K562 (cell line): Measurements from ENCODE around the gene CCT8L2. TPM values are rescaled to one million over a fixed set of nuclear protein-coding genes. Genes with fewer than 3 reads are reported as not detected.
A peak's percentile ranks its signal among the peaks of the same experiment; 100 is the strongest.

ENCODE experiments used
- ATF3 ChIP-seq, 2 experiments: fragments of 450-650 bp in 1 of 2; sonication (generic) in 1 of 2; formaldehyde crosslinking in 1 of 2; IDR thresholded peaks in 1 of 2; conservative IDR thresholded peaks in 1 of 2; 2 replicates each; pipeline versions ENCODE4 v1.6.1 to v1.8.1; 2016 to 2023; ENCODE audit warnings: mild to moderate bottlenecking in 2 of 2, moderate library complexity in 2 of 2, inconsistent platforms in 1 of 2, missing genetic modification reagents in 1 of 2
- ATF6 ChIP-seq: sonication (generic); formaldehyde crosslinking; IDR thresholded peaks from 2 replicates; pipeline ENCODE4 v1.4.0; 2020; ENCODE audit warnings: mild to moderate bottlenecking, missing genetic modification reagents
- ATF7 ChIP-seq: fragments of 450-650 bp; IDR thresholded peaks from 2 replicates; pipeline ENCODE4 v1.7.1; 2014; ENCODE audit warnings: mild to moderate bottlenecking, moderate library complexity
- BACH1 ChIP-seq: fragments of 200-800 bp; sonication (Bioruptor generic); IDR thresholded peaks from 2 replicates; pipeline ENCODE4 v1.6.1; 2016; ENCODE audit warnings: missing genetic modification characterization, missing compliant biosample characterization
- CEBPB ChIP-seq: fragments of 450-650 bp; IDR thresholded peaks from 2 replicates; pipeline ENCODE4 v1.6.1; 2016; ENCODE audit warnings: missing genetic modification characterization, missing compliant biosample characterization
- FOXK1 ChIP-seq: sonication (generic); formaldehyde crosslinking; IDR thresholded peaks from 2 replicates; pipeline ENCODE4 v1.8.0; 2022; ENCODE audit warnings: missing genetic modification reagents, mild to moderate bottlenecking, borderline replicate concordance
- GMEB1 ChIP-seq: fragments of 250-450 bp; sonication (Bioruptor Pico); IDR thresholded peaks from 2 replicates; pipeline ENCODE4 v1.4.0; 2020; ENCODE audit warnings: mild to moderate bottlenecking
- MAX ChIP-seq: sonication (generic); formaldehyde crosslinking; IDR thresholded peaks from 2 replicates; pipeline ENCODE4 v1.9.0; 2022; ENCODE audit warnings: mild to moderate bottlenecking, missing genetic modification reagents
- PHF20 ChIP-seq: fragments of 450-650 bp; IDR thresholded peaks from 2 replicates; pipeline ENCODE4 v1.6.1; 2018; ENCODE audit not compliant: partially characterized antibody
- SMARCC2 ChIP-seq: fragments of 450-650 bp; IDR thresholded peaks from 2 replicates; pipeline ENCODE4 v1.6.1; 2017; ENCODE audit warnings: antibody characterized with exemption, moderate library complexity, mild to moderate bottlenecking, low read depth
- ZMIZ1 ChIP-seq, 2 experiments: fragments of 150-350 bp in 1 of 2; IDR thresholded peaks; 2 replicates each; pipeline ENCODE4 v1.6.1; 2012 to 2016; ENCODE audit warnings: low read depth in 2 of 2, low read length in 2 of 2, mild to moderate bottlenecking in 1 of 2, moderate library complexity in 1 of 2
- ZNF3 ChIP-seq: fragments of 250-450 bp; sonication (Bioruptor Pico); IDR thresholded peaks from 2 replicates; pipeline ENCODE4 v1.5.0; 2021; ENCODE audit warnings: mild to moderate bottlenecking, moderate library complexity
- ZNF561 ChIP-seq: fragments of 450-650 bp; formaldehyde crosslinking; conservative IDR thresholded peaks from 2 replicates; pipeline ENCODE4 v1.4.0; 2020; ENCODE audit warnings: mild to moderate bottlenecking, moderate library complexity
- ZNF586 ChIP-seq: fragments of 450-650 bp; formaldehyde crosslinking; conservative IDR thresholded peaks from 2 replicates; pipeline ENCODE4 v1.4.0; 2020; ENCODE audit warnings: mild to moderate bottlenecking, moderate library complexity
- polyA plus RNA-seq, 8 experiments: library from polyadenylated mRNA; depleted of rRNA in 4 of 8; stranded (reverse) in 5 of 8; unstranded in 3 of 8; fragments of >200 nt; fragmentation: Nextera tagmentation in 2 of 8; fragmentation: Illumina TruSeq in 1 of 8; extraction: Ambion mirVana in 2 of 8; extraction: Trizol in 1 of 8; gene quantifications; 2 replicates each; pipeline versions ENCODE4 v1.2.1 to v1.2.3, GENCODE V29; 2011 to 2014; ENCODE audit warnings: inconsistent platforms in 1 of 8, missing spikeins in 1 of 8
- total RNA-seq, 7 experiments: library from RNA; depleted of rRNA in 6 of 7; stranded (reverse); fragments of >200 nt in 6 of 7; fragmentation: Illumina TruSeq in 2 of 7; extraction: Trizol in 2 of 7; gene quantifications; 2 replicates each; pipeline versions ENCODE4 v1.2.1 to v1.2.3, GENCODE V29; 2011 to 2021; ENCODE audit warnings: low replicate concordance in 1 of 7

CCT8L2 gene
- total and polyA plus RNA-seq, 9 of the 15 experiments (the other 6 are each of a cell fraction or from before 2014, with no cell fraction given), result 0.13 TPM; not detected in 8

- TF ChIP-seq ZMIZ1 (IDR thresholded peaks at IDR 0.05; ENCODE audit: low read depth in 2 of 2, low read length in 2 of 2) (no peak), ZNF561 (CRISPR knock-in tag) (no peak), ATF7 (peak; percentile 32; the same call in 1 of the 2 replicates), GMEB1 (no peak), CEBPB (tag) (0 out of 2 replicates have a peak, but pooled peaks have one; percentile 20), ZNF586 (CRISPR knock-in tag) (no peak), ATF6 (CRISPR knock-in tag) (no peak), PHF20 (no peak), SMARCC2 (no peak), FOXK1 (CRISPR knock-in tag) (no peak), ATF3 (IDR thresholded peaks at IDR 0.05) (peak; percentile 81), ATF3 (CRISPR knock-in tag; conservative IDR thresholded peaks at IDR 0.05) (no peak), BACH1 (peak; percentile 98), MAX (CRISPR knock-in tag) (no peak), ZNF3 (no peak)
Observed at GRCh38 chr22:16586170-16586569, 6.4 kb downstream of the CCT8L2 start (continued).
